H1 (cell line): Measurements from ENCODE around the gene SH3TC2.

ENCODE experiments used
- BACH1 ChIP-seq: IDR thresholded peaks from 2 replicates; pipeline ENCODE4 v1.6.1; 2012; ENCODE audit warnings: low read length, improper control_type of control experiment
- CTCF ChIP-seq, 3 experiments: IDR thresholded peaks; 1 replicate in 2 of 3; 2 replicates in 1 of 3; pipeline versions ENCODE4 v1.5.1 to v1.6.1; 2011; ENCODE audit warnings: low read length in 3 of 3, mild to moderate bottlenecking in 3 of 3, inconsistent platforms in 2 of 3, low read depth in 1 of 3, moderate library complexity in 1 of 3; ENCODE audit not compliant: insufficient read depth in 1 of 3; ENCODE audit errors: control extremely low read depth in 1 of 3
- EZH2 ChIP-seq: fragments of 200-600 bp; sonication (generic); IDR thresholded peaks from 2 replicates; pipeline ENCODE4 v1.7.1; 2012; ENCODE audit warnings: low read depth, mild to moderate bottlenecking, moderate library complexity, low read length, inconsistent platforms; ENCODE audit not compliant: severe bottlenecking
- KDM5A ChIP-seq: fragments of 200-600 bp; IDR thresholded peaks from 2 replicates; pipeline ENCODE4 v1.7.1; 2012; ENCODE audit warnings: mild to moderate bottlenecking, low read length, inconsistent platforms, mixed read lengths
- MAX ChIP-seq: IDR thresholded peaks from 2 replicates; pipeline ENCODE4 v1.6.1; 2012; ENCODE audit warnings: inconsistent platforms
- RFX5 ChIP-seq: IDR thresholded peaks from 2 replicates; pipeline ENCODE4 v1.6.1; 2011; ENCODE audit warnings: low read depth, low read length, improper control_type of control experiment, borderline replicate concordance
- SIN3A ChIP-seq, 2 experiments: IDR thresholded peaks in 1 of 2; conservative IDR thresholded peaks in 1 of 2; 2 replicates each; pipeline ENCODE4 v1.6.1; 2011 to 2012; ENCODE audit warnings: low read length in 2 of 2, improper control_type of control experiment in 1 of 2, low read depth in 1 of 2, mild to moderate bottlenecking in 1 of 2

- no peak for TF ChIP-seq RFX5
- TF ChIP-seq CTCF (IDR thresholded peaks at IDR 0.05; ENCODE audit: control extremely low read depth in 1 of 3, insufficient read depth in 1 of 3, low read depth in 1 of 3, low read length in 3 of 3) = no peak
- no peak for TF ChIP-seq MAX
- TF ChIP-seq BACH1 = no peak
- TF ChIP-seq KDM5A = no peak
- TF ChIP-seq SIN3A (conservative IDR thresholded peaks at IDR 0.05 in 1 of 2, IDR thresholded peaks at IDR 0.05 in 1 of 2; ENCODE audit: low read depth in 1 of 2, low read length in 2 of 2) = no peak
- no peak for TF ChIP-seq EZH2
Measured at GRCh38 chr5:149073213-149073612, 10.4 kb upstream of the SH3TC2 start.
